Fibroblast of skin of scalp (primary cell): ENCODE data around the gene SART3.
"Not testable (repeated sequence)": the region's sequence is repeated elsewhere in the genome, so short reads cannot be mapped to it uniquely, and the experiment has no call there.

Experiments
- DNase-seq: peaks from one replicate; pipeline ENCODE4 v3.0.0-alpha.2; 2013

The SART3 gene

GRCh38 chr12:108581311-108582227 lies 20.6 kb upstream of the SART3 start:
- no peak for DNase-seq

GRCh38 chr12:108580531-108580930 lies 19.6 kb upstream of the SART3 start:
- no peak for DNase-seq

DNA sequence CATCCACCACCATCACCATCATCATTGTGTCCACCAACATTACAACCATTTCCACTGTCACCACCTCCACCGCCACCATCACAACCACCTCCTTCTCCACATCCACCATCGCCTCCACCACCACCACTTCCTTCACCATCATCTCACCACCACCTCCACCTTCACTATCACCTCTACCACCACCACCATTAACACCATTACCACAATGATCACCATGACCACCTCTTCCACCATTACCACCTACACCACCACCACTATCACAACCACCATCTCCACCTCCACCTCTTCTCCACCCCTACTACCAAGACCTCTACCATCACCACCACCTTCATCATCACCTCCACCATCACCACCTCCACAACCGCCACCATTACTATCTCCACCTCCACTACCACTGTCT lies 17.8 kb upstream of the SART3 start:
- no peak for DNase-seq

- no peak for DNase-seq
Measured at GRCh38 chr12:108578264-108578663, 17.3 kb upstream of the SART3 start.

GRCh38 chr12:108577458-108577857 lies 16.5 kb upstream of the SART3 start:
- DNase-seq: no peak

GRCh38 chr12:108576660-108577234 lies 15.8 kb upstream of the SART3 start:
- peak; percentile 93 for DNase-seq

DNA sequence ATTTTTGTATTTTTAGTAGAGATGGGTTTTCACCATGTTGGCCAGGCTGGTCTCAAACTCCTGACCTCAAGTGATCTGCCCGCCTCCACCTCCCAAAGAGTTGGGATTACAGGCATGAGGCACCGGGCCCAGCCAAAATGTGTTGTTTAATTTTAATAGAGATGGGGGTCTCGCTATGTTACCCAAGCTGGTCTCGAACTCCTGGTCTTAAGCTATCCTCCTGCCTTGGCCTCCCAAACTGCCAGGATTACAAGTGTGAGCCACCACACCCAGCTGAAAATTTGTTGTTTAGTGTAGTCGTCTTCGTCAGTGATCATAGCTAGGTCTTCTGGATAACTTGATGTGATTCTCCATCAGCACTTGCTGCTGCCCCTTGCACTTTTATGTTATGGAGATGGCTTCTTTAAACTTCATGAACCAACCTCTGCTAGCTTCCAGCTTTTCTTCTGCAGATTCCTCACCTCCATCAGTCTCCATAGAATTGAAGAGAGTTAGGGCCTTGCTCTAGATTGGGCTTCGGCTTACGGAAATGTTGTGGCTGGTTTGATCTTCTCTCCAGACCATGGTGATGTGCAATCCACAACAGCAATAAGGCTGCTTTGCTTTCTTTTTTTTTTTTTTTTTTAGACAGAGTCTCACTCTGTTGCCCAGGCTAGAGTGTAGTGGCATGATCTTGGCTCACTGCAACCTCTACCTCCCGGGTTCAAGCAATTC lies 14.4 kb upstream of the SART3 start:
- DNase-seq: peak; percentile 20

GRCh38 chr12:108574276-108574675 lies 13.3 kb upstream of the SART3 start:
- DNase-seq: not testable (repeated sequence)

- DNase-seq: no peak
Measured at GRCh38 chr12:108573317-108573716, 12.3 kb upstream of the SART3 start.

DNA sequence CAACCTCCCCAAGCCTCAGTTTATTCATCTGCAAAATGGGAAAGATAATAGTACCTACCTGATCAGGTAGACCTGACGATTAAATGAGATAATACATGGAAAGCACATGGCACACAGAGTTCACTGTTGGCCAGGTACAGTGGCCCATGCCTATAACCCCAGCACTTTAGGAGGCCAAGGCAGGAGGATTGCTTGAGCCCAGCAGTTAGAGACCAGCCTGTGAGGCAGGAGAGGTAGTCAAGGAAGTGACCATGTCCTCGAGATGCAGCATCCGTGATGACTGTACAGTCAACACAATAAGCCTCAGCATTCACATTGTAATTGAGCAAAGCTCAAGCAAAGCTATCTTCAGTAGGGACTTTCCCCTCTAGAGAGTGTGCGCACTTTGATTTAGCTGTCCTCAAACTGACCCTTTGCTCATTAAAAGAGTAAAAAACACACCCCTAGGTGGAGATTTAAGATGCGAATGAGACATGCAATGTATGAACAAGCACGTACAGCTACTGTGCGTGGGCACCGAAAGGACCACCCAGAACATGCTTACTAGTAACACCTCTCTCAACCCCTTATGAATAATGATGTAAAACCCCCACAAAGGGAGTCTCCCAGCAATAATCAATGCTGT lies 11.3 kb upstream of the SART3 start:
- DNase-seq: no peak

- DNase-seq: peak; percentile 18
Measured at GRCh38 chr12:108571609-108572165, 10.7 kb upstream of the SART3 start.

GRCh38 chr12:108570743-108571608 lies 10.0 kb upstream of the SART3 start:
- peak; percentile 79 for DNase-seq

GRCh38 chr12:108568338-108569154 lies 7.6 kb upstream of the SART3 start:
- DNase-seq: no peak

DNA sequence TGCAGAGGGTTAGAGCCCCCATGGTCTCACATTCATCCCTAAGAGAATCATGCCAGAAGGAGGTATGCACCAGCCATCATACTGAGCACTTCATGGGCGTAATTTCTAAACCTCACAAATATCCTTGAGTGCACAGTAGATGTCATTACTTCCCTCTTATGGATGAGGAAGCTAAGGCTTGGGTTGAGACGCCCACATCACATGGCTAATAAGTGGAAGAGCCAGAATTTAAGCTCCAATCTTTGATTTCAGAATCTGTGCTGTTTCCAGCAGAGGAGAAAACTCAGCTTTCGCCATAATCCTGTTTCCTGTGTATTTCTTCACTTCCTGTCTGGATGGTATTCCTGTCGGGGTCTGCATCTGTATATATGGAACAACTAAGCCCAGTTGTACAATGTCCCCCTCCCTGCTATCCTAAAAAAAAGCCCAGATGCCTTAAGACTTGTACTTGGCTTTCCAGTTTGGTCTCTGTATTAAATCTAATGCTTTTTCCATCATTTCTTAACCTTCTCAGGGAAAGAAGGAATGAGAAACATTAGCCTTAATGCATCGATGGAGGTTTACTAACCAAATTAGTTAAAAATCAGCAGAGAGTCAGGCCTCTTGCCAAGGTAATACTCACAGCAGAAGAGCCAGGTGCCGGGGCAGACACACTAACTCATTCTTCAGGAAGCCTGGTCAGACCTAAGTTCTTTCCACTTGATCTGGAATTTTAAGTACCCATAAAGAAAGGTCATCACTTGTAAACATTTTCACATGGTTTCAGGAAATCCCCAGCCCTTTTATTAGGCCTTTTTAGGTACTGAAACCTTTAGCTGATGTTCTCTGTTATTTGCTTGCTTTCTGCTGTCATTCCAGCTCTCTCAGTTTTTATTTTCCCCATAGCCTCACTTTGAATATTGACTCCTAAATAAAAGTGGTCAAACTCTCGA lies 6.7 kb upstream of the SART3 start:
- no peak for DNase-seq

DNA sequence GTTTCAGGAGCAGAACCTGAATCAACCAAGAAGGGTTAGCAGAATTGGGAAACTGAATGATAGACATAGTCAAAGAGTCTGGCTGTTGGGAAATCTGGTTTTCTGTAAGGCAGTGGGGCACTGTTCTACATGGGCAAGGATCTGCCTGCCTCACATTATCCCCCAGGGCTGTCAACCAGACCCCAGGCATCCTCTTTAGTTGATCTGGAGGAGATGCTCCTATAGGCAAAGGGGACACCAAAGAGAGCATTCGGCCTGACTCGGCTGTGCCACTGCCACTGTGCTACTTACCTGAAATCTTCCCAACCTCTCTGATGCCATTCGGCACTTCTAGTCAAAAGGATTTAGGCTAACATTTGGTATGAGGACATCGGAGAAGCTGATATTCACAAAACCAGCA lies 5.5 kb upstream of the SART3 start:
- DNase-seq: no peak

DNA sequence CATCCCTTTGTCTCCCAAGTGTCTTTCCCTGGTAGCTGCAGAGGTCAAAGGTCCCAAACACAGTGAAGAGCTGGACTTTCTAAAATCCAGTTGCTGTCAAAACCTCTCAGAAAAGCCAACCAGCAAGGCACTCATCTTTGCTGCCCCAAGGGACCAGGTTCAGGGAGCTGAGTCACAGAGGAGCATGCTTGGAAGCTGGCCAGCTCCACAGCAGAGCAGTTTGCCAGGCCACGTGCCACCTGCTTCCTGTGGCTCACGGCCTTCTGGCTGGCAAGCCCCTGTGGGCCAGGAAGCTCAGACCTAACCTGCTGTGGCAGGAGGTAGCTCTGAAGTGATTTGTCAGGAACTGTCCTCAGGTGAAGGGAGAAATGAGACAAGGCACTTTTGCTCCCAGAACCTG lies 5.0 kb upstream of the SART3 start:
- peak; percentile 79 for DNase-seq

DNA sequence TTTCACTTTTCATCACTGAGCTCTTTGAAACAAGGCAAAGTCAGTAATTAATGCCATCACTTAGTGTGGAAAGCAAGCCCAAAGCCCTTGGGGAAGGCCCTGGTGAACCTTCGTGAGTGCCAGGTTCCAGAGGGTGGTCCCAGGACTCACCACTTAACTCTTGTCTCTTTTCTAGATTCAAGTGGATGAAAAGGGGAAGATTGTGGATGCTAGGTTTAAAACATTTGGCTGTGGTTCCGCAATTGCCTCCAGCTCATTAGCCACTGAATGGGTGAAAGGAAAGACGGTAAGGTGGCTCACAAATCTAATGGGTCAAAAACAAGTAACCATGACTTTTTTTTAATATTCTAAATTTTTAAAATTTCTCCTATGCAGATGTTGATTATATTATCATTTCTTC lies 4.2 kb upstream of the SART3 start:
- DNase-seq: no peak

DNA sequence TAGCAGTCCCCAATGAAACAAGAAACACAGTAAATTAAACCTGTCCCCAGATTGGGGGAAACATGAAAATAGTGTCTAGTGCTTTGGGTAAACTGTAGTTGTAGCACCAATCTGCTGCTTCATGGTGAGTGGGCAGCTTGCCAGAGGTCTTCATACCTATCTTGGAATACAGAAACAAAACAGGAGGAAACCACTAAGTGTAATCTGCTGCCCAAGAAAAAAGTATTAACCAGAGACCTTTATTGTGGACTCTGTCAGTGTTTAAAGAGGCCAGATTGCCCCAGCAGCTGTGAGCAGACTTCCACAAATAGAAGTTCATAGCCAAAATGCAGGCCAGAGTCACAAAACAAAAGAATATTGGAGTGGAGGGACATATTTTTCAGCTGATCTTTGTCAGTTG lies 3.8 kb upstream of the SART3 start:
- no peak for DNase-seq

GRCh38 chr12:108563804-108564151 lies 2.8 kb upstream of the SART3 start:
- DNase-seq: no peak
